Endothelial cell of umbilical vein (primary cell): ENCODE measurements around the gene EID2B.

ENCODE experiments used
- CTCF ChIP-seq, 2 donors: IDR thresholded peaks; 1 replicate in 1 of 2; 2 replicates in 1 of 2; pipeline ENCODE4 v1.5.1; 2011; ENCODE audit warnings: low read length in 2 of 2, mild to moderate bottlenecking in 2 of 2, moderate library complexity in 2 of 2, control low read depth in 1 of 2, inconsistent platforms in 1 of 2, low read depth in 1 of 2; ENCODE audit not compliant: insufficient read depth in 1 of 2; ENCODE audit errors: extremely low read depth in 1 of 2
- EZH2 ChIP-seq: IDR thresholded peaks from 2 replicates; pipeline ENCODE4 v1.6.1; 2012; ENCODE audit warnings: borderline replicate concordance, low read depth, mild to moderate bottlenecking, moderate library complexity, low read length, inconsistent platforms; ENCODE audit not compliant: severe bottlenecking
- MAX ChIP-seq: IDR thresholded peaks from 2 replicates; pipeline ENCODE4 v1.6.1; 2011; ENCODE audit not compliant: insufficient read depth, insufficient read length
- POLR2A ChIP-seq: IDR thresholded peaks from 2 replicates; pipeline ENCODE4 v1.6.1; 2012; ENCODE audit warnings: low read depth, mild to moderate bottlenecking, control low read depth, low read length
- POLR2AphosphoS5 ChIP-seq: IDR thresholded peaks from 2 replicates; pipeline ENCODE4 v1.6.1; 2012; ENCODE audit warnings: low read depth, mild to moderate bottlenecking, control low read depth, low read length, moderate library complexity; ENCODE audit not compliant: insufficient read depth

GRCh38 chr19:39558624-39559117, 26.0 kb upstream of the EID2B start:
- TF ChIP-seq EZH2, result no peak
- TF ChIP-seq CTCF (IDR thresholded peaks at IDR 0.05; ENCODE audit: extremely low read depth in 1 of 2, insufficient read depth in 1 of 2, low read depth in 1 of 2, low read length in 2 of 2), result no peak
- no peak for TF ChIP-seq POLR2AphosphoS5
- TF ChIP-seq POLR2A, result no peak
- TF ChIP-seq MAX, result no peak
